ENCODE results near the gene CENPP.

CENPP gene

GRCh38 chr9:92603100-92603499 is 277.3 kb downstream of the CENPP start:
- DNase-seq = no peak

- DNase-seq = no peak
Measured at GRCh38 chr9:92603990-92604389, 278.2 kb downstream of the CENPP start.

- no peak for DNase-seq
Measured at GRCh38 chr9:92605224-92605623, 279.5 kb downstream of the CENPP start.

- DNase-seq = no peak
Measured at GRCh38 chr9:92607088-92607487, 281.3 kb downstream of the CENPP start.

- peak; percentile 68 to 89 for DNase-seq
Measured at GRCh38 chr9:92607773-92608172, 282.0 kb downstream of the CENPP start.

- DNase-seq = no peak
Measured at GRCh38 chr9:92608241-92608908, 282.6 kb downstream of the CENPP start.

- peak; percentile 31 to 65 for DNase-seq
Measured at GRCh38 chr9:92608909-92609445, 283.2 kb downstream of the CENPP start.

GRCh38 chr9:92610470-92611420 is 285.0 kb downstream of the CENPP start:
- no peak for DNase-seq

- no peak for DNase-seq
Measured at GRCh38 chr9:92611621-92612285, 286.0 kb downstream of the CENPP start.

GRCh38 chr9:92612292-92612691 is 286.5 kb downstream of the CENPP start:
- DNase-seq = no peak

- no peak for DNase-seq
Measured at GRCh38 chr9:92612816-92613215, 287.1 kb downstream of the CENPP start.

GRCh38 chr9:92613268-92614122 is 287.7 kb downstream of the CENPP start:
- no peak for DNase-seq

- no peak for DNase-seq
Measured at GRCh38 chr9:92614123-92614510, 288.4 kb downstream of the CENPP start.

- no peak for DNase-seq
Measured at GRCh38 chr9:92614763-92615461, 289.2 kb downstream of the CENPP start.

- DNase-seq = no peak
Measured at GRCh38 chr9:92615790-92616189, 290.0 kb downstream of the CENPP start.

- DNase-seq = no peak
Measured at GRCh38 chr9:92616199-92616641, 290.5 kb downstream of the CENPP start.

GRCh38 chr9:92616655-92617111 is 290.9 kb downstream of the CENPP start:
- DNase-seq = no peak

GRCh38 chr9:92617195-92617813 is 291.6 kb downstream of the CENPP start:
- no peak for DNase-seq

GRCh38 chr9:92617951-92618510 is 292.3 kb downstream of the CENPP start:
- no peak for DNase-seq

GRCh38 chr9:92618633-92619225 is 293.0 kb downstream of the CENPP start:
- no peak for DNase-seq

Data from NCI-H2081 (cell line).